H9 (cell line): ENCODE measurements around the gene NEK7. TPM values are rescaled to one million over a fixed set of nuclear protein-coding genes. Genes with fewer than 3 reads are reported as not detected.

ENCODE experiments used
- DNase-seq: peaks from one replicate; pipeline ENCODE4 v3.0.0-alpha.2; 2017
- H2AFZ ChIP-seq: one replicate; pipeline ENCODE4 v1.6.1; 2013; ENCODE audit warnings: mild to moderate bottlenecking, low read length, control low read depth, moderate library complexity
- H2AK5ac ChIP-seq: 2 replicates; pipeline ENCODE4 v1.6.1; 2013; ENCODE audit warnings: low read length, control low read depth, mixed read lengths; ENCODE audit not compliant: insufficient read length
- H2BK120ac ChIP-seq: one replicate; pipeline ENCODE4 v1.6.1; 2013; ENCODE audit warnings: low read depth, mild to moderate bottlenecking, low read length, control low read depth, inconsistent platforms; ENCODE audit not compliant: poor library complexity, severe bottlenecking
- H2BK12ac ChIP-seq: 2 replicates; pipeline ENCODE4 v1.6.1; 2013; ENCODE audit warnings: low read length, control low read depth, mixed read lengths, low read depth; ENCODE audit not compliant: insufficient read length
- H2BK15ac ChIP-seq: 2 replicates; pipeline ENCODE4 v1.6.1; 2013; ENCODE audit warnings: low read depth, low read length, control low read depth
- H2BK20ac ChIP-seq: one replicate; pipeline ENCODE4 v1.6.1; 2013; ENCODE audit warnings: low read depth, mild to moderate bottlenecking, low read length, control low read depth, inconsistent platforms; ENCODE audit not compliant: poor library complexity, severe bottlenecking
- H2BK5ac ChIP-seq: 2 replicates; pipeline ENCODE4 v1.6.1; 2013; ENCODE audit warnings: low read length, control low read depth, mixed read lengths; ENCODE audit not compliant: insufficient read length
- H3K14ac ChIP-seq: 2 replicates; pipeline ENCODE4 v1.6.1; 2013; ENCODE audit warnings: low read length, control low read depth; ENCODE audit not compliant: insufficient read depth
- H3K18ac ChIP-seq: 2 replicates; pipeline ENCODE4 v1.6.1; 2013; ENCODE audit warnings: low read depth, mild to moderate bottlenecking, mixed read lengths, low read length, control low read depth; ENCODE audit not compliant: insufficient read length
- H3K23ac ChIP-seq: 2 replicates; pipeline ENCODE4 v1.6.1; 2013; ENCODE audit warnings: low read length, control low read depth, mixed read lengths, low read depth; ENCODE audit not compliant: insufficient read length
- H3K23me2 ChIP-seq: 2 replicates; pipeline ENCODE4 v1.6.1; 2013; ENCODE audit warnings: low read depth, mild to moderate bottlenecking, mixed read lengths, low read length, control low read depth; ENCODE audit not compliant: insufficient read length, poor library complexity, severe bottlenecking
- H3K27ac ChIP-seq: 2 replicates; pipeline ENCODE4 v1.5.1; 2013; ENCODE audit warnings: low read length, control low read depth, mixed read lengths, low read depth; ENCODE audit not compliant: insufficient read length
- H3K27me3 ChIP-seq: 2 replicates; pipeline ENCODE4 v1.6.1; 2013; ENCODE audit warnings: low read length, control low read depth, inconsistent platforms; ENCODE audit not compliant: insufficient read depth
- H3K4ac ChIP-seq: 2 replicates; pipeline ENCODE4 v1.6.1; 2013; ENCODE audit warnings: low read depth, mild to moderate bottlenecking, control low read depth, inconsistent platforms, low read length, moderate library complexity
- H3K4me1 ChIP-seq: 2 replicates; pipeline ENCODE4 v1.6.1; 2013; ENCODE audit warnings: low read length, control low read depth, inconsistent platforms; ENCODE audit not compliant: insufficient read depth
- H3K4me2 ChIP-seq: 2 replicates; pipeline ENCODE4 v1.6.1; 2013; ENCODE audit warnings: low read length, control low read depth, mixed read lengths; ENCODE audit not compliant: insufficient read length, insufficient read depth
- H3K56ac ChIP-seq: 2 replicates; pipeline ENCODE4 v1.6.1; 2013; ENCODE audit warnings: low read depth, mild to moderate bottlenecking, mixed read lengths, low read length, control low read depth; ENCODE audit not compliant: insufficient read length
- H3K79me1 ChIP-seq: 2 replicates; pipeline ENCODE4 v1.6.1; 2013; ENCODE audit warnings: low read depth, mild to moderate bottlenecking, moderate library complexity, low read length, control low read depth, inconsistent platforms; ENCODE audit not compliant: insufficient read depth, poor library complexity, severe bottlenecking
- H3K79me2 ChIP-seq: 2 replicates; pipeline ENCODE4 v1.6.1; 2013; ENCODE audit warnings: low read length, control low read depth, inconsistent platforms; ENCODE audit not compliant: insufficient read depth
- H3K9ac ChIP-seq: 2 replicates; pipeline ENCODE4 v1.6.1; 2013; ENCODE audit warnings: low read length, control low read depth, mixed read lengths; ENCODE audit not compliant: insufficient read length; ENCODE audit errors: extremely low read depth
- H3K9me3 ChIP-seq: one replicate; pipeline ENCODE4 v1.6.1; 2013; ENCODE audit warnings: low read depth, low read length, inconsistent platforms; ENCODE audit not compliant: control insufficient read depth
- H3T11ph ChIP-seq: one replicate; pipeline ENCODE4 v1.6.1; 2013; ENCODE audit warnings: mild to moderate bottlenecking, low read length, control low read depth, inconsistent platforms
- H4K20me1 ChIP-seq: one replicate; pipeline ENCODE4 v1.6.1; 2013; ENCODE audit not compliant: control insufficient read depth, insufficient read length, insufficient read depth
- H4K5ac ChIP-seq: 2 replicates; pipeline ENCODE4 v1.6.1; 2013; ENCODE audit warnings: low read depth, mild to moderate bottlenecking, mixed read lengths, low read length, control low read depth; ENCODE audit not compliant: insufficient read length
- H4K8ac ChIP-seq: replicated peaks from 2 replicates; pipeline ENCODE4 v1.6.1; 2013; ENCODE audit warnings: low read length, control low read depth, mixed read lengths, low read depth; ENCODE audit not compliant: insufficient read length
- H4K91ac ChIP-seq: 2 replicates; pipeline ENCODE4 v1.6.1; 2013; ENCODE audit warnings: low read depth, mild to moderate bottlenecking, moderate library complexity, mixed read lengths, low read length, control low read depth; ENCODE audit not compliant: insufficient read length
- H3K27ac Mint-ChIP-seq, 3 experiments: 2 replicates in 2 of 3; 3 replicates in 1 of 3; pipeline ENCODE4 v1.8.0; 2020 to 2021; ENCODE audit warnings: mixed read lengths in 3 of 3, mild to moderate bottlenecking in 1 of 3, moderate library complexity in 1 of 3
- H3K27me3 Mint-ChIP-seq: 2 replicates; pipeline ENCODE4 v1.8.0; 2021; ENCODE audit warnings: low read depth, mild to moderate bottlenecking, moderate library complexity, mixed read lengths
- H3K36me3 Mint-ChIP-seq, 3 experiments: 2 replicates in 2 of 3; 3 replicates in 1 of 3; pipeline ENCODE4 v1.8.0; 2020 to 2021; ENCODE audit warnings: low read depth in 3 of 3, mixed read lengths in 3 of 3; ENCODE audit not compliant: insufficient read depth in 1 of 3
- H3K4me1 Mint-ChIP-seq, 2 experiments: 2 replicates each; pipeline ENCODE4 v1.8.0; 2020; ENCODE audit warnings: mixed read lengths in 2 of 2
- H3K4me3 Mint-ChIP-seq, 2 experiments: 2 replicates in 1 of 2; 3 replicates in 1 of 2; pipeline ENCODE4 v1.8.0; 2020 to 2021; ENCODE audit warnings: mild to moderate bottlenecking in 2 of 2, mixed read lengths in 2 of 2, moderate library complexity in 1 of 2
- H3K9me3 Mint-ChIP-seq, 2 experiments: 2 replicates in 1 of 2; 3 replicates in 1 of 2; pipeline ENCODE4 v1.8.0; 2020; ENCODE audit warnings: mild to moderate bottlenecking in 2 of 2, mixed read lengths in 2 of 2, moderate library complexity in 1 of 2
- WGBS: extraction: QIAGEN DNeasy Blood & Tissue Kit; methylation state at CpG from one replicate; pipeline ENCODE4 v1.1.7; 2013; ENCODE audit warnings: missing lambda C conversion rate, low lambda C conversion rate, mixed read lengths; ENCODE audit not compliant: insufficient read length; ENCODE audit errors: extremely low coverage; 5-methylcytosine and 5-hydroxymethylcytosine counted together
- total RNA-seq: library from RNA; stranded (reverse); gene quantifications from 2 replicates; pipeline ENCODE4 v1.2.1, GENCODE V29; 2021
- TF ChIP-seq, protein P1 (sequence below): fragments of 200-600 bp; sonication (generic); conservative IDR thresholded peaks from 3 replicates; pipeline ENCODE4 v1.8.0; 2021; ENCODE audit warnings: antibody characterized with exemption, mild to moderate bottlenecking

NEK7 gene
- total RNA-seq, 1 experiment from 2014 or later = 9.6 TPM

GRCh38 chr1:198160946-198161614 is 4.3 kb downstream of the NEK7 start:
- H3K4ac ChIP-seq = no peak overlapping the region
- Mint-ChIP-seq H3K27me3 (no peaks in the 10 kb centered on the region), H3K9me3 (no peaks in the 10 kb centered on the region; a peak in 1 of 5 replicates), H3K4me1 (peaks cover 28 to 41% of the 10 kb centered on the region in 2 experiments), H3K36me3 (no peaks in the 10 kb centered on the region), H3K4me3 (no peak overlapping the region), H3K27ac (peak overlapping the region in 1 of 3 experiments; percentile 20; a peak in 1 of 7 replicates)
- no peak overlapping the region for H3K23ac ChIP-seq
- no peak overlapping the region for H2BK20ac ChIP-seq
- peaks cover 7% of the 10 kb centered on the region; the same call in 1 of the 2 replicates for H3K4me1 ChIP-seq
- H2BK15ac ChIP-seq = no peak overlapping the region
- H2BK120ac ChIP-seq = no peak overlapping the region
- H2AFZ ChIP-seq = no peak overlapping the region
- H3K27ac ChIP-seq = no peak overlapping the region
- H3K23me2 ChIP-seq = peaks cover 11% of the 10 kb centered on the region
- H3K18ac ChIP-seq = no peak overlapping the region
- no peak for DNase-seq
- H4K5ac ChIP-seq = no peak overlapping the region
- peaks cover 3% of the 10 kb centered on the region for H3K79me1 ChIP-seq
- H2BK5ac ChIP-seq = no peak overlapping the region
- H4K20me1 ChIP-seq = no peaks in the 10 kb centered on the region
- H3K56ac ChIP-seq = no peak overlapping the region
- no peak overlapping the region for H4K91ac ChIP-seq
- H3K27me3 ChIP-seq = no peaks in the 10 kb centered on the region
- H3K9ac ChIP-seq = no peak overlapping the region
- H2AK5ac ChIP-seq = no peak overlapping the region
- no peaks in the 10 kb centered on the region for H3K9me3 ChIP-seq
- no peak overlapping the region for H3T11ph ChIP-seq
- TF ChIP-seq, protein P1, sequence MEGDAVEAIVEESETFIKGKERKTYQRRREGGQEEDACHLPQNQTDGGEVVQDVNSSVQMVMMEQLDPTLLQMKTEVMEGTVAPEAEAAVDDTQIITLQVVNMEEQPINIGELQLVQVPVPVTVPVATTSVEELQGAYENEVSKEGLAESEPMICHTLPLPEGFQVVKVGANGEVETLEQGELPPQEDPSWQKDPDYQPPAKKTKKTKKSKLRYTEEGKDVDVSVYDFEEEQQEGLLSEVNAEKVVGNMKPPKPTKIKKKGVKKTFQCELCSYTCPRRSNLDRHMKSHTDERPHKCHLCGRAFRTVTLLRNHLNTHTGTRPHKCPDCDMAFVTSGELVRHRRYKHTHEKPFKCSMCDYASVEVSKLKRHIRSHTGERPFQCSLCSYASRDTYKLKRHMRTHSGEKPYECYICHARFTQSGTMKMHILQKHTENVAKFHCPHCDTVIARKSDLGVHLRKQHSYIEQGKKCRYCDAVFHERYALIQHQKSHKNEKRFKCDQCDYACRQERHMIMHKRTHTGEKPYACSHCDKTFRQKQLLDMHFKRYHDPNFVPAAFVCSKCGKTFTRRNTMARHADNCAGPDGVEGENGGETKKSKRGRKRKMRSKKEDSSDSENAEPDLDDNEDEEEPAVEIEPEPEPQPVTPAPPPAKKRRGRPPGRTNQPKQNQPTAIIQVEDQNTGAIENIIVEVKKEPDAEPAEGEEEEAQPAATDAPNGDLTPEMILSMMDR = no peak
- H3K14ac ChIP-seq = no peak overlapping the region
- no peak overlapping the region for H3K4me2 ChIP-seq
- no peak overlapping the region for H2BK12ac ChIP-seq
- no CpG with 5 or more reads among the region's 4 CpGs for WGBS
- no peak overlapping the region for H4K8ac ChIP-seq
- peaks cover 4% of the 10 kb centered on the region; the same call in 1 of the 2 replicates for H3K79me2 ChIP-seq
